GM19240 (cell line): ENCODE results near the gene CACNA1I.

ENCODE experiments used
- DNase-seq: peaks from one replicate; pipeline ENCODE4 v3.0.0; 2011; ENCODE audit warnings: low spot score; ENCODE audit not compliant: insufficient read length

Gene CACNA1I

GRCh38 chr22:39568278-39568981 is 2.1 kb upstream of the CACNA1I start:
- DNase-seq: no peak

GRCh38 chr22:39569066-39569465 is 1.5 kb upstream of the CACNA1I start:
- DNase-seq: no peak

- DNase-seq: no peak
Measured at GRCh38 chr22:39570226-39570625, 327 bp upstream of the CACNA1I start.

- DNase-seq: no peak
Measured at GRCh38 chr22:39571538-39571937, 985 bp downstream of the CACNA1I start.

- DNase-seq: no peak
Measured at GRCh38 chr22:39574779-39575551, 4.4 kb downstream of the CACNA1I start.

- DNase-seq: no peak
Measured at GRCh38 chr22:39575552-39575825, 4.9 kb downstream of the CACNA1I start.

GRCh38 chr22:39576027-39576426 is 5.5 kb downstream of the CACNA1I start:
- DNase-seq: no peak

- no peak for DNase-seq
Measured at GRCh38 chr22:39577366-39577765, 6.8 kb downstream of the CACNA1I start.

GRCh38 chr22:39577900-39578299 is 7.3 kb downstream of the CACNA1I start:
- DNase-seq: no peak

- no peak for DNase-seq
Measured at GRCh38 chr22:39580006-39580441, 9.5 kb downstream of the CACNA1I start.

- no peak for DNase-seq
Measured at GRCh38 chr22:39580795-39581194, 10.2 kb downstream of the CACNA1I start.

GRCh38 chr22:39581303-39581702 is 10.8 kb downstream of the CACNA1I start:
- DNase-seq: no peak

GRCh38 chr22:39583066-39583667 is 12.6 kb downstream of the CACNA1I start:
- no peak for DNase-seq

- DNase-seq: no peak
Measured at GRCh38 chr22:39589875-39590274, 19.3 kb downstream of the CACNA1I start.

- DNase-seq: no peak
Measured at GRCh38 chr22:39592081-39593065, 21.8 kb downstream of the CACNA1I start.

- DNase-seq: no peak
Measured at GRCh38 chr22:39593066-39593930, 22.7 kb downstream of the CACNA1I start.

GRCh38 chr22:39593931-39594285 is 23.4 kb downstream of the CACNA1I start:
- DNase-seq: no peak

GRCh38 chr22:39594411-39594810 is 23.9 kb downstream of the CACNA1I start:
- no peak for DNase-seq

GRCh38 chr22:39595622-39596172 is 25.1 kb downstream of the CACNA1I start:
- no peak for DNase-seq

- no peak for DNase-seq
Measured at GRCh38 chr22:39596601-39597000, 26.0 kb downstream of the CACNA1I start.
